ENCODE measurements around the gene CEND1.

CEND1 gene

GRCh38 chr11:776561-777287, 13.2 kb downstream of the CEND1 start:
- DNase-seq (ENCODE audit: low spot score), result peak; percentile 79
- TF ChIP-seq CTCF (IDR thresholded peaks at IDR 0.05; ENCODE audit: borderline replicate concordance, control extremely low read depth, extremely low read depth, insufficient read depth, missing control alignments), result peak; percentile 10
- in situ Hi-C loops (cut with MboI; ENCODE audit: low sequenced_read_pairs, unreplicated experiment), result no loop called here

- DNase-seq (ENCODE audit: low spot score), result no peak
- no peak for TF ChIP-seq CTCF (IDR thresholded peaks at IDR 0.05; ENCODE audit: borderline replicate concordance, control extremely low read depth, extremely low read depth, insufficient read depth, missing control alignments)
- in situ Hi-C loops (cut with MboI; ENCODE audit: low sequenced_read_pairs, unreplicated experiment), result no loop called here
These were observed 13.7 kb downstream of the CEND1 start for GRCh38 chr11:776263-776560.

- no peak for DNase-seq (ENCODE audit: low spot score)
- TF ChIP-seq CTCF (IDR thresholded peaks at IDR 0.05; ENCODE audit: borderline replicate concordance, control extremely low read depth, extremely low read depth, insufficient read depth, missing control alignments), result no peak
- in situ Hi-C loops (cut with MboI; ENCODE audit: low sequenced_read_pairs, unreplicated experiment), result no loop called here
These were observed 14.9 kb downstream of the CEND1 start for GRCh38 chr11:774873-775592.

GRCh38 chr11:773830-774229, 16.1 kb downstream of the CEND1 start:
- in situ Hi-C loops (cut with MboI; ENCODE audit: low sequenced_read_pairs, unreplicated experiment), result no loop called here
- DNase-seq (ENCODE audit: low spot score), result no peak
- no peak for TF ChIP-seq CTCF (IDR thresholded peaks at IDR 0.05; ENCODE audit: borderline replicate concordance, control extremely low read depth, extremely low read depth, insufficient read depth, missing control alignments)

GRCh38 chr11:773425-773824, 16.5 kb downstream of the CEND1 start:
- in situ Hi-C loops (cut with MboI; ENCODE audit: low sequenced_read_pairs, unreplicated experiment), result no loop called here
- TF ChIP-seq CTCF (IDR thresholded peaks at IDR 0.05; ENCODE audit: borderline replicate concordance, control extremely low read depth, extremely low read depth, insufficient read depth, missing control alignments), result no peak
- no peak for DNase-seq (ENCODE audit: low spot score)

GRCh38 chr11:772429-773390, 17.2 kb downstream of the CEND1 start:
- no peak for TF ChIP-seq CTCF (IDR thresholded peaks at IDR 0.05; ENCODE audit: borderline replicate concordance, control extremely low read depth, extremely low read depth, insufficient read depth, missing control alignments)
- no peak for DNase-seq (ENCODE audit: low spot score)
- in situ Hi-C loops (cut with MboI; ENCODE audit: low sequenced_read_pairs, unreplicated experiment), result no loop called here
